Hair follicle dermal papilla cell (primary cell): ENCODE data around the gene FRMPD1. TPM values are rescaled to one million over a fixed set of nuclear protein-coding genes. Genes with fewer than 3 reads are reported as not detected.

Source experiments
- total RNA-seq: library from RNA; depleted of rRNA; stranded (reverse); fragments of >200 nt; gene quantifications from 2 replicates; pipeline ENCODE4 v1.2.3, GENCODE V29; 2012

FRMPD1 gene
- total RNA-seq: not detected in 2 replicates

GRCh38 chr9:37650873-37651768 is at the start of gene FRMPD1:
FRMPD1 (plus strand) TSS chr9:37650954; CDS start chr9:37692642, 41,688 bp downstream.

GRCh38 chr9:37753489-37754190 is 102.9 kb downstream of the FRMPD1 start, which contains the start of gene TRMT10B:
TRMT10B (plus strand) TSS chr9:37753805; CDS start chr9:37761932, 8,127 bp downstream.

GRCh38 chr9:37784616-37785483 is 134.1 kb downstream of the FRMPD1 start, which contains the start of gene EXOSC3:
EXOSC3 (minus strand) TSS chr9:37785064; CDS start chr9:37785044, 20 bp downstream.

Other genes starting within 250 kb of the FRMPD1 start
- 151 and 195 TPM in 2 replicates for gene GRHPR, start 228.3 kb upstream of the FRMPD1 start, total RNA-seq
- gene ZBTB5, start 185.5 kb upstream of the FRMPD1 start, total RNA-seq: 12.3 and 16.7 TPM in 2 replicates
- 26.8 and 28.2 TPM in 2 replicates for gene POLR1E, start 165.0 kb upstream of the FRMPD1 start, total RNA-seq
- 22.2 and 23.2 TPM in 2 replicates for gene FBXO10, start 74.6 kb upstream of the FRMPD1 start, total RNA-seq
- gene TOMM5, start 58.4 kb upstream of the FRMPD1 start, total RNA-seq: 40.2 and 46.2 TPM in 2 replicates
- gene TRMT10B, start 102.9 kb downstream of the FRMPD1 start, total RNA-seq: 2.6 and 2.9 TPM in 2 replicates
- 21.7 and 38.3 TPM in 2 replicates for gene EXOSC3, start 134.1 kb downstream of the FRMPD1 start, total RNA-seq
- gene DCAF10, start 149.8 kb downstream of the FRMPD1 start, total RNA-seq: 20.6 and 27.6 TPM in 2 replicates